Gastrocnemius medialis (tissue), 4 donors: ENCODE measurements around the gene ANO3. TPM values are rescaled to one million over a fixed set of nuclear protein-coding genes. Genes with fewer than 3 reads are reported as not detected.

Experiments
- ATAC-seq, 2 donors: fragments of 150-250 bp; one replicate each; pipeline ENCODE4 v1.9.1; 2016
- DNase-seq, 2 donors: peaks; one replicate each; pipeline ENCODE4 v3.0.0-alpha.2; 2019
- H3K27ac ChIP-seq, 4 donors: fragments of 200-600 bp; sonication (generic); 1 replicate in 1 of 4; 2 replicates in 3 of 4; pipeline ENCODE4 v1.5.1; 2016 to 2018; ENCODE audit warnings: mild to moderate bottlenecking in 2 of 4, moderate library complexity in 1 of 4
- H3K27me3 ChIP-seq, 3 donors: fragments of 200-600 bp; sonication (generic) in 2 of 3; 1 replicate in 1 of 3; 2 replicates in 2 of 3; pipeline versions ENCODE4 v1.5.1 to v1.6.0; 2016 to 2019; ENCODE audit warnings: mild to moderate bottlenecking in 1 of 3, moderate library complexity in 1 of 3
- H3K36me3 ChIP-seq, 2 donors: fragments of 200-600 bp; sonication (generic) in 1 of 2; one replicate each; pipeline ENCODE4 v1.5.1; 2017 to 2018
- H3K4me1 ChIP-seq, 2 donors: fragments of 200-600 bp; sonication (generic) in 1 of 2; one replicate each; pipeline ENCODE4 v1.5.1; 2016 to 2017; ENCODE audit warnings: mild to moderate bottlenecking in 2 of 2
- H3K4me3 ChIP-seq, 4 donors: fragments of 200-600 bp; sonication (generic) in 3 of 4; 1 replicate in 1 of 4; 2 replicates in 3 of 4; pipeline ENCODE4 v1.5.1; 2016 to 2019; ENCODE audit warnings: mild to moderate bottlenecking in 2 of 4
- H3K9me3 ChIP-seq, 3 donors: fragments of 200-600 bp; sonication (generic) in 2 of 3; 1 replicate in 1 of 3; 2 replicates in 2 of 3; pipeline ENCODE4 v1.5.1; 2016 to 2019
- POLR2A ChIP-seq, 2 donors: fragments of 450-650 bp; IDR thresholded peaks; one replicate each; pipeline ENCODE4 v1.6.1; 2017; ENCODE audit warnings: antibody characterized with exemption in 2 of 2, mild to moderate bottlenecking in 2 of 2, moderate library complexity in 2 of 2
- in situ Hi-C, 4 donors: fragments of 200-750 bp; cut with MboI; loops; one replicate each; pipeline versions ENCODE4 v1.15.0 to v1.8.0; 2017; ENCODE audit warnings: low sequenced_read_pairs in 4 of 4
- intact Hi-C: fragments of 100-400 bp; cut with DNase I; formaldehyde crosslinking; loops from one replicate; pipeline ENCODE4 v1.15.1; 2023; ENCODE audit warnings: low total_unique reads
- total RNA-seq, 4 donors: library from RNA; depleted of rRNA; stranded (reverse); fragments of >200 nt; gene quantifications; one replicate each; pipeline versions ENCODE4 v1.1.0 to v1.2.3, GENCODE V29; 2016
- TF ChIP-seq, protein P1 (sequence below), 5 experiments: fragments of 450-650 bp in 3 of 5; fragments of 200-600 bp in 2 of 5; sonication (generic) in 2 of 5; IDR thresholded peaks in 4 of 5; conservative IDR thresholded peaks in 1 of 5; 1 replicate in 4 of 5; 2 replicates in 1 of 5; pipeline ENCODE4 v1.5.1; 2016 to 2019; ENCODE audit warnings: antibody characterized with exemption in 5 of 5, mild to moderate bottlenecking in 3 of 5, moderate library complexity in 3 of 5

The ANO3 gene
- total RNA-seq, 4 donors from 2014 or later, result 0.05 TPM; not detected in 3

DNA sequence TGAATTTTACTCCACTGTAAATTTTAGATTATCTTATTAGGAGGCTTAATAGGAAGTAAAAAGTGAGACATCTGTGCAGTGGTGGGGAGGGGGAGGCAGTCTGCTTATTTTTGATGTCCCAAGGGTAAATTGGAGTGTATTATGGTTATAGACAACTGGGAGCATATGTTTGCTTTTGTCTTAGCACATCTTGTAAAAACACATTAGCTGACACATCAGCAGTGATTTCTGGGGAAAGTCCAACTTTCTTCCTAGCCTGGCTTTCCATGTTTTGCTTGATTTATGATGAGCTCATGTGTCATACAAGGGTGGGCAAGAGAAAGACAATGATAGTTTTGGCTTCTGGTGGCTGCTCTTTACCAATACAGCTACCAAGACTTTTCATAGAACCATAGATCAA, 4.0 kb downstream of the ANO3 start:
- H3K9me3 ChIP-seq, result no peaks in the 10 kb centered on the region
- H3K4me3 ChIP-seq, result no peak overlapping the region
- H3K4me1 ChIP-seq, result no peaks in the 10 kb centered on the region
- intact Hi-C loops (no loop called here), in situ Hi-C loops (no loop called here)
- no peak for TF ChIP-seq POLR2A (IDR thresholded peaks at IDR 0.05)
- TF ChIP-seq, protein P1, sequence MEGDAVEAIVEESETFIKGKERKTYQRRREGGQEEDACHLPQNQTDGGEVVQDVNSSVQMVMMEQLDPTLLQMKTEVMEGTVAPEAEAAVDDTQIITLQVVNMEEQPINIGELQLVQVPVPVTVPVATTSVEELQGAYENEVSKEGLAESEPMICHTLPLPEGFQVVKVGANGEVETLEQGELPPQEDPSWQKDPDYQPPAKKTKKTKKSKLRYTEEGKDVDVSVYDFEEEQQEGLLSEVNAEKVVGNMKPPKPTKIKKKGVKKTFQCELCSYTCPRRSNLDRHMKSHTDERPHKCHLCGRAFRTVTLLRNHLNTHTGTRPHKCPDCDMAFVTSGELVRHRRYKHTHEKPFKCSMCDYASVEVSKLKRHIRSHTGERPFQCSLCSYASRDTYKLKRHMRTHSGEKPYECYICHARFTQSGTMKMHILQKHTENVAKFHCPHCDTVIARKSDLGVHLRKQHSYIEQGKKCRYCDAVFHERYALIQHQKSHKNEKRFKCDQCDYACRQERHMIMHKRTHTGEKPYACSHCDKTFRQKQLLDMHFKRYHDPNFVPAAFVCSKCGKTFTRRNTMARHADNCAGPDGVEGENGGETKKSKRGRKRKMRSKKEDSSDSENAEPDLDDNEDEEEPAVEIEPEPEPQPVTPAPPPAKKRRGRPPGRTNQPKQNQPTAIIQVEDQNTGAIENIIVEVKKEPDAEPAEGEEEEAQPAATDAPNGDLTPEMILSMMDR (IDR thresholded peaks at IDR 0.05 in 4 of 5, conservative IDR thresholded peaks at IDR 0.05 in 1 of 5), result no peak
- ATAC-seq, result no peak
- peaks cover 0 to 3% (median 0%) of the 10 kb centered on the region in 3 donors for H3K27me3 ChIP-seq
- H3K27ac ChIP-seq, result no peak overlapping the region
- DNase-seq, result no peak
- no peaks in the 10 kb centered on the region for H3K36me3 ChIP-seq

DNA sequence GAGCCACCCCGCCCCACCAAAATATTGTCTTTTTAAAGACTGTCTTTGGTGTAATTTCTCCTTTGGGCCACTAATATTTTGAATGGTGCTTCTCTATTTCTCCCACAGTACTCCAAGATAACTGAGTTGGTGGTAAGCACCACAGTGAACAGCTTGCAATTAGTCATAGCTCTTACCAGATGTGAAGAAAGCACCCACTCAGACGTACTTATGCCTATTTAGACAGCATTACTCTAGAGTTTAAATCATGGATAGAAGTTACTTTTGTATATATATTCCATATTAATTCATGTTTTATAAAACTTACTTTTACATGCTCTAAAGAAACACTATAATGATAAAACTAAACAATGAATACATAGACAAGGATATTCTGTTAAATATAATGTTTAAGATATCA, 12.7 kb downstream of the ANO3 start:
- no peak overlapping the region for H3K27ac ChIP-seq
- no peak for DNase-seq
- H3K27me3 ChIP-seq, result no peaks in the 10 kb centered on the region
- no peaks in the 10 kb centered on the region for H3K36me3 ChIP-seq
- intact Hi-C loops, result no loop called here
- H3K9me3 ChIP-seq, result peaks cover 0 to 4% (median 0%) of the 10 kb centered on the region in 3 donors
- no peaks in the 10 kb centered on the region for H3K4me1 ChIP-seq
- H3K4me3 ChIP-seq, result no peak overlapping the region
- ATAC-seq, result no peak
- in situ Hi-C loops, result no loop called here
- TF ChIP-seq POLR2A (IDR thresholded peaks at IDR 0.05), result no peak
- TF ChIP-seq, protein P1 (IDR thresholded peaks at IDR 0.05 in 4 of 5, conservative IDR thresholded peaks at IDR 0.05 in 1 of 5), result no peak

DNA sequence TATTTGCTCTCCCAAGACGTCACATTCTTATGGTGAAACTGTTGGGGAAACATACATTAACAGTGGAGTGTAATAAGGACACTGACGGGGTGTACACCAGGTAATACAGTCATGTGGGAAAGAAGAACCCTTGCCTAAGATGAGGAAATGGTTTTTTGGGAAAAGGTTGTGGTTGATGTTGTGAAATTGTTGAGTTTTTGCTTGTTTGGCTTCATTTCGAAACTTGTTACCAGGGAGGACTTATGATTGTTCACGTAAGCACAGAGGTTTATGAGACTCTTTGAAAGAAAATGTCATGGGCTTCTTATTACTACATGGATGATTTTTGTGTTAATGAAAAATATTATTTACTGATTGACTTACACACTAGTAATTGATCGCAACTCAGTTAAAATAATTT, 16.8 kb downstream of the ANO3 start:
- Histone ChIP-seq H3K27me3 (no peaks in the 10 kb centered on the region), H3K36me3 (no peaks in the 10 kb centered on the region), H3K4me1 (no peaks in the 10 kb centered on the region), H3K27ac (no peak overlapping the region), H3K4me3 (no peak overlapping the region), H3K9me3 (no peaks in the 10 kb centered on the region)
- TF ChIP-seq POLR2A (IDR thresholded peaks at IDR 0.05), result no peak
- TF ChIP-seq, protein P1 (IDR thresholded peaks at IDR 0.05 in 4 of 5, conservative IDR thresholded peaks at IDR 0.05 in 1 of 5), result no peak
- intact Hi-C loops (no loop called here), in situ Hi-C loops (no loop called here)
- no peak for DNase-seq
- no peak for ATAC-seq

DNA sequence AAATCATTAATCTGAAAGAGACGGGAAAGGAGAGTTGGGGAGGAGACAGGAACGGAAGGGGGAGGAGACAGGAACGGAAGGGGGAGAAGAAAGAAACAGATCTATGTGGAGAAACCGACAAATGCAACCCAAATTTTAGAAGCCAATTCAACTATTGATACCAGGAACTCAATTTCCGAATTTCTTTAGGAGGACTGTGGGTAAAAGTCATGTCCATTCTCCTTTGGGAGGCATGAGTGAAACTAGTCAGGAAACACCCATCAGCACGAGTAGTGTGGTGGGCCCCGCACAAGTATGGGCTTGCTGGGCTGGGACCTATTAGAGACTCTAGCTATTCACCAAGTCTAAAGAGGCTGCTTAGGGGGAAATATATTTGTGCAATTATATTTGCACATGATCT, 18.1 kb downstream of the ANO3 start:
- Histone ChIP-seq H3K4me3 (no peak overlapping the region), H3K27me3 (no peaks in the 10 kb centered on the region), H3K4me1 (no peaks in the 10 kb centered on the region), H3K9me3 (no peaks in the 10 kb centered on the region), H3K27ac (no peak overlapping the region), H3K36me3 (no peaks in the 10 kb centered on the region)
- no peak for DNase-seq
- TF ChIP-seq, protein P1 (IDR thresholded peaks at IDR 0.05 in 4 of 5, conservative IDR thresholded peaks at IDR 0.05 in 1 of 5), result no peak
- no peak for TF ChIP-seq POLR2A (IDR thresholded peaks at IDR 0.05)
- in situ Hi-C loops, result loop anchor here in 1 of 4 donors (25.0 kb wide), 1 partner anchor 88 kb away; no protein-coding TSS in a partner anchor
- intact Hi-C loops, result no loop called here
- ATAC-seq, result no peak

DNA sequence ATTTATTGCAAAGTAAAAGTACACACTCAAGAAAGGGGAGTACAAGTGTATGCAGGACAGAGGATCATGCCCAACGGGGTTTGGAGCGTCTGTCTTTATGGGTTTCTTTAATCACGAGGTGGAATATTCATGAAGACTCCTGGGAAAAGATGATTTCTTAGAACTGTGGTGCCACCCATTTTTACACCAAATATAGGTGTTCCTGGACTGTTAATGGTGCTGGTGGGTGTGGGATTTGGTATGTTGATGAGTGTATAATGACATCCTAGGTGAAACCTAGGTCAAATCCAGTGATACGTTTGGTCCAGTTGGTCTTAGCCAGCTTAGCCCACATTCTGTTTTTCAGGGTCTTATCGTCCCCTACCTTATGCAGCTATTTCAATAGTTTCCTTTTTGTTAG, 21.1 kb downstream of the ANO3 start:
- in situ Hi-C loops, result loop anchor here in 1 of 4 donors (25.0 kb wide), 1 partner anchor 91 kb away; no protein-coding TSS in a partner anchor

More for the DNA sequence above, 21.1 kb downstream of the ANO3 start:
- TF ChIP-seq, protein P1 (IDR thresholded peaks at IDR 0.05 in 4 of 5, conservative IDR thresholded peaks at IDR 0.05 in 1 of 5), result no peak
- no peak for TF ChIP-seq POLR2A (IDR thresholded peaks at IDR 0.05)
- Histone ChIP-seq H3K27me3 (no peaks in the 10 kb centered on the region), H3K4me1 (no peaks in the 10 kb centered on the region), H3K36me3 (no peaks in the 10 kb centered on the region), H3K27ac (no peak overlapping the region), H3K4me3 (no peak overlapping the region), H3K9me3 (no peaks in the 10 kb centered on the region)
- DNase-seq (no peak), ATAC-seq (no peak)
- intact Hi-C loops, result no loop called here
